Activated CD8-positive, alpha-beta T cell treated with anti-CD3 and anti-CD28 coated beads for 36 hours (primary cell): Measurements from ENCODE around the gene LYRM7. TPM values are rescaled to one million over a fixed set of nuclear protein-coding genes. Genes with fewer than 3 reads are reported as not detected.
A peak's percentile ranks its signal among the peaks of the same experiment; 100 is the strongest.
"Not testable (repeated sequence)": the region's sequence is repeated elsewhere in the genome, so short reads cannot be mapped to it uniquely, and the experiment has no call there.

Source experiments
- ATAC-seq: fragments of 200-7000 bp; cut with Tn5 transposase; one replicate; pipeline ENCODE4 v1.10.0; 2021; ENCODE audit warnings: mild to moderate bottlenecking, moderate library complexity
- CTCF ChIA-PET: fragments of 350-600 bp; sonication (Branson Sonifier 250); formaldehyde crosslinking; loops from one replicate; lab custom pipeline; 2021; ENCODE audit warnings: antibody characterized with exemption; lab: Charles Lee
- POLR2A ChIA-PET: fragments of 350-600 bp; sonication (Branson Sonifier 250); formaldehyde crosslinking; loops from one replicate; lab custom pipeline; 2021; ENCODE audit warnings: antibody characterized with exemption; lab: Charles Lee
- DNase-seq: peaks from one replicate; pipeline ENCODE4 v3.0.0-alpha.2; 2020
- H3K27ac Mint-ChIP-seq: one replicate; pipeline ENCODE4 v1.8.0; 2021; ENCODE audit warnings: mild to moderate bottlenecking, mixed read lengths
- H3K27me3 Mint-ChIP-seq: one replicate; pipeline ENCODE4 v1.8.0; 2021; ENCODE audit warnings: mixed read lengths
- H3K36me3 Mint-ChIP-seq: one replicate; pipeline ENCODE4 v1.8.0; 2021; ENCODE audit warnings: low read depth, mixed read lengths
- H3K4me1 Mint-ChIP-seq: one replicate; pipeline ENCODE4 v1.8.0; 2021; ENCODE audit warnings: low read depth, mixed read lengths
- H3K4me3 Mint-ChIP-seq: one replicate; pipeline ENCODE4 v1.8.0; 2021; ENCODE audit warnings: mild to moderate bottlenecking, moderate library complexity, mixed read lengths
- H3K9me3 Mint-ChIP-seq: one replicate; pipeline ENCODE4 v1.8.0; 2021; ENCODE audit warnings: mixed read lengths
- intact Hi-C: fragments of 100-400 bp; cut with micrococcal nuclease; formaldehyde crosslinking; loops from one replicate; pipeline ENCODE4 v1.10.0; 2022
- total RNA-seq, 2 experiments: library from RNA; stranded (reverse); gene quantifications; one replicate each; pipeline ENCODE4 v1.2.3, GENCODE V29; 2021
- TF ChIP-seq, protein P1 (sequence below): fragments of 200-600 bp; IDR thresholded peaks from one replicate; pipeline ENCODE4 v1.8.0; 2022; ENCODE audit warnings: antibody characterized with exemption, mild to moderate bottlenecking

Gene LYRM7
- total RNA-seq, result 10 to 100 TPM; 23.2 to 24.0 TPM

DNA sequence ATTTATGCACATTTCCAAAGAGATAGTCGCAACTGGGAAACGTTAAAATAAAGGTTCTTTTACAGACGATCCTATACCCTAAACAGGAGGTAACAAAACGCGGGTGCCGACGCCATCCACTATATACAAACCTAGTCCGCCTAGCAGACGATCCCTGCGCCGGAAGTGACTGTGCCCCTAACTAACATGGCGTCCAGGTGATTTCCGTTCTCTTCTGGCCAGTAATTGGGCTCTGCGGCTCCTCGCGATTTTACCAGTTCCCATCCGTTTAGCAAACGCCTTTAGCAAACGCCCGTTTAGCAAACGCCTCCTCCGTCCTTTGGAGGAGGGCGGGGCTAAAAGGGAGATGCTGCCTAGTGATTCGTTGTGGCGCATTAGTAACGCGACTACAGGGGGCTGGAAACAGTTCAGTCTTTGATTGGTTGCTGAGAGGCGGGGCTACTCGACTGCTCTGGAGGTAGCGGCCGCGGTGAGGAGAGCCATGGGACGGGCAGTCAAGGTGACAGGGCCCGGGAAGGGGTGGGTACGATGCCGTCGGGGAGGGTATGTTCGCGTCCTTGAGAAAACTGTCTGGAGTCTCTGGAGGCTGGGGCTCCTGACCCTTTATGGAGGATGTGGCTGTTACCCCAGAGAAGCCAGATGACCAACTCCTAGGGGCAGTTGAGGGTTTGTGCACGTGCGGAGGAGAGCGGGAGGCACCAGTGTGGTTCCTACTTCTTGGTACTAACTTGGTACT is at the start of gene LYRM7:
Gene LYRM7, plus strand, starts transcription at position 405 of the 736 bp plus-strand sequence. Its CDS starts 77 bp downstream, at position 482.
- POLR2A ChIA-PET, result interaction anchor here (0.6 to 1.3 kb wide), 6 partner anchors 44 to 560 kb away, joined by 3 to 5 read pairs (median 4); partner anchors contain the start of gene CDC42SE2
- CTCF ChIA-PET, result no interaction called here
- peak; percentile 99 for DNase-seq
- peak; percentile 96 for ATAC-seq
- TF ChIP-seq, protein P1, sequence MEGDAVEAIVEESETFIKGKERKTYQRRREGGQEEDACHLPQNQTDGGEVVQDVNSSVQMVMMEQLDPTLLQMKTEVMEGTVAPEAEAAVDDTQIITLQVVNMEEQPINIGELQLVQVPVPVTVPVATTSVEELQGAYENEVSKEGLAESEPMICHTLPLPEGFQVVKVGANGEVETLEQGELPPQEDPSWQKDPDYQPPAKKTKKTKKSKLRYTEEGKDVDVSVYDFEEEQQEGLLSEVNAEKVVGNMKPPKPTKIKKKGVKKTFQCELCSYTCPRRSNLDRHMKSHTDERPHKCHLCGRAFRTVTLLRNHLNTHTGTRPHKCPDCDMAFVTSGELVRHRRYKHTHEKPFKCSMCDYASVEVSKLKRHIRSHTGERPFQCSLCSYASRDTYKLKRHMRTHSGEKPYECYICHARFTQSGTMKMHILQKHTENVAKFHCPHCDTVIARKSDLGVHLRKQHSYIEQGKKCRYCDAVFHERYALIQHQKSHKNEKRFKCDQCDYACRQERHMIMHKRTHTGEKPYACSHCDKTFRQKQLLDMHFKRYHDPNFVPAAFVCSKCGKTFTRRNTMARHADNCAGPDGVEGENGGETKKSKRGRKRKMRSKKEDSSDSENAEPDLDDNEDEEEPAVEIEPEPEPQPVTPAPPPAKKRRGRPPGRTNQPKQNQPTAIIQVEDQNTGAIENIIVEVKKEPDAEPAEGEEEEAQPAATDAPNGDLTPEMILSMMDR, result no peak
- Mint-ChIP-seq H3K36me3 (peaks cover 3% of the 10 kb centered on the region), H3K27ac (peak within 1 kb of the TSS; percentile 96), H3K27me3 (no peaks in the 10 kb centered on the region), H3K9me3 (no peaks in the 10 kb centered on the region), H3K4me3 (peak within 1 kb of the TSS; percentile 98), H3K4me1 (peaks cover 37% of the 10 kb centered on the region)
- intact Hi-C loops, result loop anchor here (2.0 to 5.0 kb wide), 3 partner anchors 38 to 212 kb away; no protein-coding TSS in a partner anchor

DNA sequence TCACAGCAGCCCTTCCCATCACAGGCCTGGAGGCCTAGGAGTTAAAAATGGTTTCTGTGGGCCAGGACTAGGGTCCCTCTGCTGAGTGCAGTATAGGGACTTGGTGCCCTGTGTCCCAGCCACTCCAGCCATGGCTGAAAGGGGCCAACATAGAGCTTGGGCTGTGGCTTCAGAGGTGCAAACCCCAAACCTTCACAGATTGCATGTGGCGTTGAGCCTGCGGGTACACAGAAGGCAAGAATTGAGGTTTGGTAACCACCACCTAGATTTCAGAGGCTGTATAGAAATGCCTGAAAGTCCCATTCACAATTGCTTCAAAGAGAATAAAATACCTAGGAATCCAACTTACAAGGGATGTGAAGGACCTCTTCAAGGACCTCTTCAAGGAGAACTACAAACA is 43.5 kb upstream of the LYRM7 start:
- H3K27me3 Mint-ChIP-seq, H3K36me3 Mint-ChIP-seq, H3K27ac Mint-ChIP-seq, DNase-seq, POLR2A ChIA-PET, H3K4me1 Mint-ChIP-seq, ATAC-seq, intact Hi-C loops, CTCF ChIA-PET, H3K4me3 Mint-ChIP-seq: not testable (repeated sequence)
- H3K9me3 Mint-ChIP-seq, result peaks cover 10% of the 10 kb centered on the region

DNA sequence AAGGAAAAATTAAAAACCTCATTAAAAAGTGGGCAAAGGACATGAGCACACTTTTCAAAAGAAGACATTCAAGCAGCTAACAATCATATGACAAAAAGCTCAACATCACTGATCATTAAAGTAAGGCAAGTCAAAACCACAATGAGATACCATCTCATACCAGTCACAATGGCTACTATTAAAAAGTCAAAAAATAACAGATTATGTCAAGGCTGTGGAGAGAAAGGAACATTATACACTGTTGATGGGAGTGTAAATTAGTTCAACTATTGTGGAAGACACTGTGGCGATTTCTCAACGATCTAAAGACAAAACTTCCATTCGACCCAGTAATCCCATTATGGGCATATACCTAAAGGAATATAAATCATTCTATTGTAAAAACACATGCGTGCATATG is 41.4 kb upstream of the LYRM7 start:
- ChIA-PET POLR2A (no interaction called here), CTCF (no interaction called here)
- peaks cover 10% of the 10 kb centered on the region for H3K9me3 Mint-ChIP-seq
- DNase-seq (no peak), ATAC-seq (no peak)
- H3K4me3 Mint-ChIP-seq, result no peak overlapping the region
- H3K36me3 Mint-ChIP-seq, result no peaks in the 10 kb centered on the region
- no peaks in the 10 kb centered on the region for H3K4me1 Mint-ChIP-seq
- no peak overlapping the region for H3K27ac Mint-ChIP-seq
- TF ChIP-seq, protein P1, result no peak
- H3K27me3 Mint-ChIP-seq, result peaks cover 2% of the 10 kb centered on the region
- intact Hi-C loops, result no loop called here

DNA sequence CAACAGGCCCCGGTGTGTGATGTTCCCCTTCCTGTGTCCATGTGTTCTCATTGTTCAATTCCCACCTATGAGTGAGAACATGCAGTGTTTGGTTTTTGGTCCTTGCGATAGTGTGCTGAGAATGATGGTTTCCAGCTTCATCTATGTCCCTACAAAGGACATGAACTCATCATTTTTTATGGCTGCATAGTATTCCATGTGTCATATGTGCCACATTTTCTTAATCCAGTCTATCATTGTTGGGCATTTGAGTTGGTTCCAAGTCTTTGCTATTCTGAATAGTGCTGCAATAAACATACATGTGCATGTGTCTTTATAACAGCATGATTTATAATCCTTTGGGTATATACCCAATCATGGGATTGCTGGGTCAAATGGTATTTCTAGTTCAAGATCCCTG is 37.7 kb upstream of the LYRM7 start:
- CTCF ChIA-PET, ATAC-seq, DNase-seq, POLR2A ChIA-PET, H3K27me3 Mint-ChIP-seq, H3K4me3 Mint-ChIP-seq, H3K4me1 Mint-ChIP-seq, H3K36me3 Mint-ChIP-seq, intact Hi-C loops, H3K27ac Mint-ChIP-seq: not testable (repeated sequence)
- peaks cover 11% of the 10 kb centered on the region for H3K9me3 Mint-ChIP-seq

DNA sequence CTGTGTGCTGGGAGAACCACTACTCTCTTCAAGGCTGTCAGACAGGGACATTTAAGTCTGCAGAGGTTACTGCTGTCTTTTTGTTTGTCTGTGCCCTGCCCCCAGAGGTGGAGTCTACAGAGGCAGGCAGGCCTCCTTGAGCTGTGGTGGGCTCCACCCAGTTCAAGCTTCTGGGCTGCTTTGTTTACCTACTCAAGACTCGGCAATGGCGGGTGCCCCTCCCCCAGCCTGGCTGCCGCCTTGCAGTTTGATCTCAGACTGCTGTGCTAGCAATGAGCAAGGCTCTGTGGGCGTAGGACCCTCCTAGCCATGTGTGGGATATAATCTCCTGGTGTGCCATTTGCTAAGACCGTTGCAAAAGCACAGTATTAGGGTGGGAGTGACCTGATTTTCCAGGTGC is 32.3 kb upstream of the LYRM7 start:
- H3K4me1 Mint-ChIP-seq, ATAC-seq, intact Hi-C loops, POLR2A ChIA-PET, H3K4me3 Mint-ChIP-seq, H3K9me3 Mint-ChIP-seq, CTCF ChIA-PET, H3K36me3 Mint-ChIP-seq, H3K27me3 Mint-ChIP-seq, H3K27ac Mint-ChIP-seq, DNase-seq: not testable (repeated sequence)

DNA sequence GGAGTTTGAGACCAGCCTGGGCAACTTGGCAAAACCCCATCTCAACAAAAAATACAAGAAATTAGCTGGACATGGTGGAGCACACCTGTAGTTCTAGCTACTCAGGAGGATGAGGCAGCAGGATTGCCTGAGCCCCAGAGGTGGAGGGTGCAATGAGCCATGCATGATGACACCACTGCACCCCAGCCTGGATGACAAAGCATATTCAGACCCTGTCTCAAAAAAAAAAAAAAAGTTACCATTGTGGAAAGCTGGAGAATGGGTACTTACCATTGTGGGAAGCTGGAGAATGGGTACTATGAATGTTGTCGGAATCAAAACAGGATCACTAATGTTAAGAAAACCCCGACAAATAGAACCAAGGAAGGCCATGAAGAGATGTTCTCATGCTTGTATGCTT is 31.4 kb upstream of the LYRM7 start:
- peaks cover 4% of the 10 kb centered on the region for H3K36me3 Mint-ChIP-seq
- POLR2A ChIA-PET, result no interaction called here
- intact Hi-C loops, result no loop called here

More for the DNA sequence above, 31.4 kb upstream of the LYRM7 start:
- CTCF ChIA-PET, result no interaction called here
- DNase-seq, result no peak
- no peak overlapping the region for H3K4me3 Mint-ChIP-seq
- peaks cover 8% of the 10 kb centered on the region for H3K9me3 Mint-ChIP-seq
- TF ChIP-seq, protein P1, result no peak
- no peaks in the 10 kb centered on the region for H3K27me3 Mint-ChIP-seq
- H3K4me1 Mint-ChIP-seq, result peaks cover 9% of the 10 kb centered on the region
- no peak for ATAC-seq
- no peak overlapping the region for H3K27ac Mint-ChIP-seq
